Gastroesophageal sphincter (tissue), 4 donors: ENCODE data around the gene CCDC127. TPM values are rescaled to one million over a fixed set of nuclear protein-coding genes. Genes with fewer than 3 reads are reported as not detected.
"Not testable (repeated sequence)": the region's sequence is repeated elsewhere in the genome, so short reads cannot be mapped to it uniquely, and the experiment has no call there.

Source experiments
- ATAC-seq: fragments of 150-250 bp; one replicate; pipeline ENCODE4 v1.9.1; 2016; ENCODE audit warnings: mild to moderate bottlenecking, moderate library complexity
- H3K27ac ChIP-seq, 4 donors: fragments of 200-600 bp; sonication (generic) in 3 of 4; 1 replicate in 3 of 4; 2 replicates in 1 of 4; pipeline ENCODE4 v1.5.1; 2016 to 2019
- H3K27me3 ChIP-seq: fragments of 200-600 bp; sonication (generic); one replicate; pipeline ENCODE4 v1.5.1; 2019
- H3K36me3 ChIP-seq, 2 donors: fragments of 200-600 bp; sonication (generic); one replicate each; pipeline ENCODE4 v1.5.1; 2019; ENCODE audit warnings: control low read depth in 1 of 2
- H3K4me1 ChIP-seq, 3 donors: fragments of 200-600 bp; sonication (generic); 1 replicate in 2 of 3; 2 replicates in 1 of 3; pipeline ENCODE4 v1.5.1; 2016 to 2019; ENCODE audit warnings: control low read depth in 2 of 3
- H3K4me3 ChIP-seq, 2 donors: fragments of 200-600 bp; sonication (generic); one replicate each; pipeline ENCODE4 v1.5.1; 2019; ENCODE audit warnings: mild to moderate bottlenecking in 1 of 2, moderate library complexity in 1 of 2
- H3K9me3 ChIP-seq, 3 donors: fragments of 200-600 bp; sonication (generic); one replicate each; pipeline ENCODE4 v1.5.1; 2017 to 2019; ENCODE audit warnings: control low read depth in 2 of 3
- CTCF ChIP-seq, 4 experiments: fragments of 200-600 bp in 2 of 4; fragments of 450-650 bp in 2 of 4; sonication (generic) in 1 of 4; IDR thresholded peaks; one replicate each; pipeline ENCODE4 v1.5.1; 2017 to 2019; ENCODE audit warnings: antibody characterized with exemption in 4 of 4, mild to moderate bottlenecking in 2 of 4, moderate library complexity in 2 of 4
- EP300 ChIP-seq: sonication (generic); formaldehyde crosslinking; IDR thresholded peaks from one replicate; pipeline ENCODE4 v1.6.1; 2017; ENCODE audit warnings: antibody characterized with exemption, mild to moderate bottlenecking
- POLR2A ChIP-seq, 2 donors: fragments of 450-650 bp; IDR thresholded peaks; one replicate each; pipeline ENCODE4 v1.6.1; 2017; ENCODE audit warnings: antibody characterized with exemption in 2 of 2, mild to moderate bottlenecking in 2 of 2, moderate library complexity in 1 of 2
- POLR2AphosphoS5 ChIP-seq: sonication (generic); formaldehyde crosslinking; IDR thresholded peaks from one replicate; pipeline ENCODE4 v1.6.1; 2017; ENCODE audit warnings: antibody characterized with exemption
- WGBS, 2 donors: methylation state at CpG; one replicate each; pipeline ENCODE4 v1.1.5; 2018; ENCODE audit warnings: low coverage in 1 of 2; 5-methylcytosine and 5-hydroxymethylcytosine counted together
- total RNA-seq, 4 donors: library from RNA; depleted of rRNA; stranded (reverse); fragments of >200 nt; gene quantifications; one replicate each; pipeline ENCODE4 v1.1.0, GENCODE V29; 2016

CCDC127 gene
- total RNA-seq, 4 donors from 2014 or later = 6.5 to 11.7 (median 8.2) TPM

- no peaks in the 10 kb centered on the region for H3K9me3 ChIP-seq
- H3K27me3 ChIP-seq = peaks cover 2% of the 10 kb centered on the region
- H3K27ac ChIP-seq = no peak overlapping the region
- H3K36me3 ChIP-seq = peaks cover 0 to 26% of the 10 kb centered on the region in 2 donors
- WGBS, 2 donors = 100% methylated on average over 1 of the region's 21 CpGs; no CpG with 5 or more reads in 1 of the 2 donors
- TF ChIP-seq EP300 = no peak
- no peak for TF ChIP-seq CTCF (IDR thresholded peaks at IDR 0.05)
- TF ChIP-seq POLR2AphosphoS5 = no peak
- no peak for TF ChIP-seq POLR2A (IDR thresholded peaks at IDR 0.05)
- no peak for ATAC-seq
- H3K4me1 ChIP-seq = no peaks in the 10 kb centered on the region
- no peak overlapping the region for H3K4me3 ChIP-seq
Measured at GRCh38 chr5:198516-199196, 19.3 kb downstream of the CCDC127 start.

DNA sequence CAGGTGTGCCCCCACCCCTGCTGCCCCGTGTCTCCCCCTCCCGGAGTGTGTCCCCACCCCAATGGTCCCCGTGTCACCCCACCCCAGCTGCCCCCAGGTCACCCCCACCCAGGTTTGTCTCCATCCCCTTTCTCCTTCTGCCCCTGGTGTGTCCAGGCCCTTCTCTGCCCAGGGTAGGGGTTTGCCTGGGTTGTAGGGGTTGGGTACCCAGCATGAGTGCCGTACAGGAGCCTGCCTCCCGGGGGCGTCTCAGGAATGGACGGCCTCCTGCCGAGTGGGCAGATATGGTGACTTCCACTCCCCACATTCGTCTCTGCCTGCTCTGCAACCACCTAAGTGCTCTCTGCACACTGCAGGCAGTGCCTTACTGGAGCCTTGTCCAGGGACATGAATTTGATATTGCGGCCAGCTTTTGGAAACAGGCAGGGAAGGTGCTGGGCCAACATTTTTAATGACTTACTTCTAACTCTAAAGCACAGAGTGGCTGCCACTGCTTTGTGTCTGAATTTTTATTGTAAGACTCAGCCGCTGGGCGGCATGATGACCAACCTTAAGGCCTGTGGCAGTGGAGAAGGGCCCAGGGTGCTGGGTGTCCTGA, 20.0 kb downstream of the CCDC127 start:
- TF ChIP-seq EP300 = no peak
- Histone ChIP-seq H3K4me3 (no peak overlapping the region), H3K9me3 (no peaks in the 10 kb centered on the region), H3K27ac (no peak overlapping the region), H3K27me3 (peaks cover 4% of the 10 kb centered on the region), H3K36me3 (peaks cover 0 to 19% of the 10 kb centered on the region in 2 donors), H3K4me1 (no peaks in the 10 kb centered on the region)
- no peak for ATAC-seq
- 89% methylated on average over 4 of the region's 12 CpGs; no CpG with 5 or more reads in 1 of the 2 donors for WGBS, 2 donors

DNA sequence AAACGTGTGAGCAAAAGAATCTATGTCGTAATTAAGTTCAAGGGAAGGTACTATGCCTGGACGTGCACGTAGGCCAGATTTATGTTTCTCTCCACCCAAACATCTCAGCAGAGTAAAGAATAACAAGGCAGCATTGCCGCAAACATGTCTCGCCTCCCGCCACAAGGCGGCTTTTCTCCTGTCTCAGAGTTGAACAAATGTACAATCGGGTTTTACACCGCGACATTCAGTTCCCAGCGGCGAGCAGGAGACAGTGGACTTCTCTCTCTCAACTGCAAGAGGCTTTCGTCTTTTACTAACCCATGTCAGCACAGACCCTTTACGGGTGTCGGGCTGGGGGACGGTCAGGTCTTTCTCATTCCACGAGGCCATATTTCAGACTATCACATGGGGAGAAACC, 20.9 kb downstream of the CCDC127 start:
- H3K36me3 ChIP-seq = peaks cover 0 to 13% of the 10 kb centered on the region in 2 donors
- H3K27ac ChIP-seq, ATAC-seq, H3K4me3 ChIP-seq, H3K4me1 ChIP-seq, H3K27me3 ChIP-seq, H3K9me3 ChIP-seq: not testable (repeated sequence)
- WGBS, 2 donors = 54 to 60% methylated on average over 9 to 11 of the region's 18 CpGs

DNA sequence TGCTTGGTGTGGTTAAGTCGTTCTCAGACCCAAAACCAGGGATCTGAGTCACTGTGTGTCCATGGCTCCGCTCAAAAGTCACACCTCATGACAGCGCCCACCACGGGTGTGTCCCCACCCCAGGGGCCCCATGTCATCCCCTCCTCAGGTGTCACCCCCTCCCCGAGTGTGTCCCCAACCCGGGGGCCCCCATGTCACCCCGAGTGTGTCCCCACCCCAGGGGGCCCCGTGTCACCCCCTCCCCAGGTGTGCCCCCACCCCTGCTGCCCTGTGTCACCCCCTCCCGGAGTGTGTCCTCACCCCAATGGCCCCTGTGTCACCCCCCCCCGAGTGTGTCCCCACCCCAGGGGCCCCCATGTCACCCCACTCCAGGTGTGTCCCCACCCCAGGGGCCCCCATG, 21.6 kb downstream of the CCDC127 start:
- peaks cover 0 to 13% of the 10 kb centered on the region in 2 donors for H3K36me3 ChIP-seq
- no peak overlapping the region for H3K27ac ChIP-seq
- no peak for ATAC-seq
- peaks cover 15% of the 10 kb centered on the region for H3K27me3 ChIP-seq
- TF ChIP-seq POLR2AphosphoS5 (no peak), EP300 (no peak), CTCF (IDR thresholded peaks at IDR 0.05) (no peak), POLR2A (IDR thresholded peaks at IDR 0.05) (no peak)
- no peaks in the 10 kb centered on the region for H3K9me3 ChIP-seq
- WGBS, 2 donors = 83 to 85% methylated on average over 1 to 3 of the region's 10 CpGs
- H3K4me3 ChIP-seq = no peak overlapping the region
- H3K4me1 ChIP-seq = peaks cover 0 to 6% (median 3%) of the 10 kb centered on the region in 3 donors

DNA sequence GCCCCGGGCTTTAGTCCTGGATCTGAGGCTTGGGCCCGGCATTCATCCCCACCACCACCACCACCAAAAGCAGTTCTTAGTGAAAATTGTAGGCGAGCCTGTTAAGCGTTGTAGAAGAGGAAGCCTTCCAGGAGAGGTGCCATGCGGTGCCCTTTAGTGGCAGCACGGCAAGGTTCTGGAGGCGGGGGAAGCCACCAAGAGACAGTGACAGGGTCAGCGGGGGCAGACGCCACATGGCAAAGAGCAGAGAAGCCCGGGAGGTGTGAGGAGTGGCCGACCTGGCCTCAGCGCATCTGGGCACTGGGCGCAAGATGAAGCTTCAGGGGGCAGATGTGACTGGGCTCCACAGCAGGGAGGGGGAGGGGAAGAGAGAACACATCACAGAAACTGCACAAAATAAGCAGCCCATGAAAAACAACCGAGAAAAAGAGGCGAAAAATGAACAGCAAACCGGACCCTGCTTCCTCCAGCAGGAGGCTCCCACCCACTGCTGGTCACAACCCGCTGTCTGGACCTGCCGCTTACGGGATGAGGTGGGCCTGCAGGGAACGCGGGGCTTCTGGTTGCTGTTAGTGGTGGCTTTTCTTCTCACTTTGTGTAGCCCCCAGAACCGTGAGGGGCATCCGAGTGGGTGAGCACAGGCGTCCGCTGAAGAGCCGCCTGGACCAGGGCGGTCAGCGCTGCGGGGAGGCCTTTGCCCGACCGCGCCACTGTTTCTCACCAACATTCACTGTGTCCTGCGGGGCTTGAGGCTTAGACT, 22.4 kb downstream of the CCDC127 start:
- no peak for ATAC-seq
- H3K36me3 ChIP-seq = peaks cover 0 to 13% of the 10 kb centered on the region in 2 donors
- H3K4me3 ChIP-seq = no peak overlapping the region
- H3K9me3 ChIP-seq = no peaks in the 10 kb centered on the region
- TF ChIP-seq CTCF (IDR thresholded peaks at IDR 0.05) (no peak), EP300 (no peak), POLR2AphosphoS5 (no peak), POLR2A (IDR thresholded peaks at IDR 0.05) (no peak)
- 60 to 68% methylated on average over 12 to 14 of the region's 33 CpGs for WGBS, 2 donors
- peaks cover 0 to 14% (median 4%) of the 10 kb centered on the region in 3 donors for H3K4me1 ChIP-seq
- H3K27me3 ChIP-seq = peaks cover 18% of the 10 kb centered on the region
- no peak overlapping the region for H3K27ac ChIP-seq
